ENCODE data around the gene IL17C.

GRCh38 chr16:88642881-88643643 is 4.7 kb downstream of the IL17C start:
- no peak for TF ChIP-seq NRF1 (IDR thresholded peaks at IDR 0.05; ENCODE audit: low read depth, low read length)
- no peak for TF ChIP-seq RAD21 (IDR thresholded peaks at IDR 0.05; ENCODE audit: low read length)
- TF ChIP-seq CTCF (IDR thresholded peaks at IDR 0.05) = no peak

Measured in SK-N-SH (cell line).